GM19240 (cell line): ENCODE results near the gene SLC50A1.
A peak's percentile ranks its signal among the peaks of the same experiment; 100 is the strongest.

Experiments
- DNase-seq: peaks from one replicate; pipeline ENCODE4 v3.0.0; 2011; ENCODE audit warnings: low spot score; ENCODE audit not compliant: insufficient read length

The SLC50A1 gene

GRCh38 chr1:155135415-155136028 is at the start of gene SLC50A1:
SLC50A1 (plus strand) TSS chr1:155135852; CDS start chr1:155135912, 60 bp downstream.
- peak; percentile 88 for DNase-seq

DNA sequence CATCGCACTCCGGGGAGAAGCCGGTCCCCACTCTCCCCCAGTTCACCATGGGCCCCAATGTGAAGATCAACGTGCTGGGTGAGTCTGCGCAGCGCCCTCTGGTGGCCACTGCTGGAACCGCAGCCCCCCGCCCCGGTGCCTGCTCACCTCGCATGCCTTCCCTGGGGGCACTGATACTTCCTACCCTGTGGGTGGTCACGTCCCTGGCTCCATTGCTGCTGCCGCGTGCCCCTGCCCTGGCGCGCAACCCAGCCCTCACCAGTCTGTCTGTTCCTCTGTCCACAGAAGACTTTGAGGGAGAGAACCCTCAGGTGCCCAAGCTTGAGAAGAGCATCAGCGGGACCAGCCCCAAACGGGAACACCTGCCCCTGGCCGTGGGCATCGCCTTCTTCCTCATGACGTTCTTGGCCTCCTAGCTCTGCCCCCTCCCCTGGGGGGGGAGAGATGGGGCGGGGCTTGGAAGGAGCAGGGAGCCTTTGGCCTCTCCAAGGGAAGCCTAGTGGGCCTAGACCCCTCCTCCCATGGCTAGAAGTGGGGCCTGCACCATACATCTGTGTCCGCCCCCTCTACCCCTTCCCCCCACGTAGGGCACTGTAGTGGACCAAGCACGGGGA is 49.4 kb upstream of the SLC50A1 start:
- no peak for DNase-seq

DNA sequence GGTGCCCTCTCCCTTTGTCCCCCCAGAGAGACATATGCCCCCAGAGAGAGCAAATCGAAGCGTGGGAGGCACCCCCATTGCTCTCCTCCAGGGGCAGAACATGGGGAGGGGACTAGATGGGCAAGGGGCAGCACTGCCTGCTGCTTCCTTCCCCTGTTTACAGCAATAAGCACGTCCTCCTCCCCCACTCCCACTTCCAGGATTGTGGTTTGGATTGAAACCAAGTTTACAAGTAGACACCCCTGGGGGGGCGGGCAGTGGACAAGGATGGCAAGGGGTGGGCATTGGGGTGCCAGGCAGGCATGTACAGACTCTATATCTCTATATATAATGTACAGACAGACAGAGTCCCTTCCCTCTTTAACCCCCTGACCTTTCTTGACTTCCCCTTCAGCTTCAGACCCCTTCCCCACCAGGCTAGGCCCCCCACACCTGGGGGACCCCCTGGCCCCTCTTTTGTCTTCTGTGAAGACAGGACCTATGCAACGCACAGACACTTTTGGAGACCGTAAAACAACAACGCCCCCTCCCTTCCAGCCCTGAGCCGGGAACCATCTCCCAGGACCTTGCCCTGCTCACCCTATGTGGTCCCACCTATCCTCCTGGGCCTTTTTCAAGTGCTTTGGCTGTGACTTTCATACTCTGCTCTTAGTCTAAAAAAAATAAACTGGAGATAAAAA is 48.7 kb upstream of the SLC50A1 start:
- DNase-seq: no peak

DNA sequence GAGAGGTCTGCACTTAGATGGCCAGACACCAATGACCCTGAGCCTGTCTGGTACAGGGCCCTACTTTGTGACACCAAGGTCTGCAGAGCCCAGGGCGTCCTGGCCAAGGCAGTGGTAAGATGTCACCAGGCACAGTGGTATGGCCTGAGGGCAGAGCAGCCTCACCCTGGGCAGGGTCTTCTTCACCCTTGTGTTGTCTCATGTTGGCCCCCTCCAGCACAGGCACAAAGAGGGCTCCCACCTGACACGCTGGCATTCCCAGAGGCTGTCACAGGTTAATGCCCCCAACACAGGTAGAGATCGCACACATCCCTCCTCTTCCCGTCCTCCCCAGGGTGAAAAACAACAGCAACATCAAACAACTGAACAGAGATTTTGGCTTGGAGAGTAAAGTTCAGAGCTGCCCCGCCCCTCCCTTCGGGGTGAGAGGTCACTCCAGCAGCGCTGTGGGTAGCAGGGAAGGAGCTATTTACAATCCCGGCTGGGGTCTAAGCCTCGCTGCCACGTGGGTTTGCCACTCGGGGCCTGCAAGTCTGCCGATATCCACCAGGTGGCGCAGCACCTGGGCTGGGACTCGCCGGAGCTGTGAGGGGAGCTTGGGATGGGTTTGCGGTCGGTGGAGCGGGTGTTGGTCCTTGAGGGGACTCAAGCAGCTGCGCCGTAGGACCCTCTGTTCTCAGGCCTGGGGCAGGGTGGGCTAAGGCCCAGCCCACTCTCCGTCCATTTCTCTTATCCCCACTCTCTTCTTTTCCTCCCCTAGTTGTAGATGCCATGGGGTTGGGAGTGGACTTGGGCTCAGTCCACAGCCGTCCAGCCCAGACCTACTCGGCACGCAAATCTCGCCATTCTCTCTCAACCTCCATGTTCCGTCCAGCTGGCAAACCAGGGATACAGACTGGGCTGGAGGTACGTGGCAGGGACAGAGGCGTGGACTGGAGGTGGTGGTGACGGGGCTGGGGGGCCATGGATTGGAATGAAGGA is 44.3 kb upstream of the SLC50A1 start:
- no peak for DNase-seq

DNA sequence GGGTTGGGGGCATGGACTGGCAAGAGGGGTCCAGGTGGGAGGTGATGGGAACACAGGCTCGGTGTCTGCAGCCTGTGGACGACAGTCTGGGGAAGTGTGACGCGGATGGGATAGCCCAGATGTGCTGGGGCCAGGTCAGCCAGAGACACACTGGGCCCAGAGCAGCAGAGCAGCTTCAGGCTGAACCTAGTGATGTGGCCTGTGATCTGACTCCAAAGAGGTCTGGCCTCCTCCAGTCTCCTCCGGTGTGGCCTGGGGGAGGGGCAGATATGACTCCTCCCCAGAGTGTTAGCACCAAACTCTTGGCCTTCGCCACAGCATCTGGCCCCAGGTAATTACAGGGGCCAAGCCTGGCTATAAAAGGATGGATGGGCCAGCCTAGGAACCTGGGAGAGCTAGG is 43.5 kb upstream of the SLC50A1 start:
- DNase-seq: no peak

- no peak for DNase-seq
These were observed 43.0 kb upstream of the SLC50A1 start for GRCh38 chr1:155092641-155093040.

- no peak for DNase-seq
These were observed 41.6 kb upstream of the SLC50A1 start for GRCh38 chr1:155093911-155094621.

GRCh38 chr1:155094622-155094948 is 41.1 kb upstream of the SLC50A1 start:
- no peak for DNase-seq

- no peak for DNase-seq
These were observed 36.3 kb upstream of the SLC50A1 start for GRCh38 chr1:155099331-155099730.

DNA sequence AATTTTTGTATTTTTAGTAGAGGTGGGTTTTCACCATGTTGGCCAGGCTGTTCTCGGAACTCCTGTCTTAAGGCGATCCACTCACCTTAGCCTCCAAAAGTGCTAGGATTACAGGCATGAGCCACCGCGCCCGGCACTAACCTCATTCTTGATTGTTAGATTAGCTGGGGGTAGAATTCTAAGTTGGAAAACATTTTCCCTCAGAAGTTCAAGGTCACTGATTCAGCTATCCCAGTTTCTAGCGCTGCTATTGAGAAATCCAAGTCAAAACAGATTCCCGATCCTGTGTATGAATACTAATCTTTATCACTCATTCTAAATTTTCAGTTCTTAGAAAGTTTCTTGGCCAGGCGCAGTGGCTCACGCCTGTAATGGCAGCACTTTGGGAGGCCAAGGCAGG is 32.3 kb upstream of the SLC50A1 start:
- no peak for DNase-seq

DNA sequence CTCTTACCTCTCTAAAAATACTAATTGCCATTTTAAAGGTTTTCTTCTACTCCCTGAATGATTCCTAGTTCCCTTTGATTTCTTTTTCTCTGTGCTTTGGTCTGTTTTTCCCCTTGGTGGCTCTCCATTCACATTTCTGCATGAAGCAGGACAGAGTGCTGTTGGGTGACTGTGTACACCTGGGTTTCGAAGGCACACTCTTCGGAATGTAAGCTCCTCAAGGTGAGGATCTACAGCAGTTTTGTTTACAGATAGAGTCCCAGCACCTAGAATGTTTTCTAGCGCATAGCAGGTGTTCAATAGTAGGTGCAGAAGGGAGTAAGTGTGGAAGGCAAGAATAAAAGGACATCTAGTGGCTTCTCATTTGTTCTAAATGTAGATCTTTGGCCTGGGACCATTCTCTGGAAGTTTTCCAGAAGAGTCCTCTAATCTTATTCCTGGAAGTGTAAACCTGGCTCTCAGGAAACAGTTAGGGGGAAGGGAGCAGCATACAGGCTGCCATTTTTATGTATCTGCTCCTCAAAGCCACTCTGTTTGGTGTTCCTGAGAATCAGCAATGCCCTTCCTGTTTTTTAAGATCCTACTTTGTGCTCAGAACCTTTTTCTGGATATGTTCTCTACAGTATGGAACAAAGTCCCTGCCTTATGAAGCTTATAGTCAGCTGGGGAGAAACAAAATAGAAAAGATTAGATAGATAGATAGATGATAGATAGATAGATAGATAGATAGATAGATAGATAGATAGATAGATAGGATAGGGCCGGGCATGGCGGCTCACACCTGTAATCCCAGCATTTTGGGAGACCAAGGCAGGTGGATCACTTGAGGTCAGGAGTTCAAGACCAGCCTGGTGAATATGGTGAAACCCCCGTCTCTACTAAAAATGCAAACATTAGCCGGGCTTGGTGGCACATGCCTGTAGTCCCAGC is 30.8 kb upstream of the SLC50A1 start:
- DNase-seq: no peak

DNA sequence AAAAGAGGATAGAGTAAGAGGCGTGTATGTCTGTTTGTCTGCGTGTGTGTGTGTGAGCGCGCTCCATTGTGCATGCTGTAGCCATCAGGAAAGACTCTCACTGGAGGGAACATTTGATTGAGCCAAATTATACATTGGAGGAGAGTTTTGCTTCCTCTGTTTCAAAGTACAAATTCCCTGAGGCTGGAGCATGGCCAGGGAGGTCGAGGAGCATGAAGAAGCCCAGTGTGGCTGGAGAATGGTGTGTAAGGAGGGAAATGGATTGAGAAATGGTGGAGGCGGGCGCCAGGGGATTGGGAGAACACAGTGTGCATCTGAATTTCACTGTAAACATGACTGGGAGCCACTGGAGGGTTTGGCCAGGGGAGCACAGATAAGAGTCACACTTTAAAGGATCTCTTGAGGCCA is 30.0 kb upstream of the SLC50A1 start:
- DNase-seq: no peak

- no peak for DNase-seq
These were observed 28.8 kb upstream of the SLC50A1 start for GRCh38 chr1:155106862-155107261.

- DNase-seq: no peak
These were observed 28.1 kb upstream of the SLC50A1 start for GRCh38 chr1:155107309-155108264.

DNA sequence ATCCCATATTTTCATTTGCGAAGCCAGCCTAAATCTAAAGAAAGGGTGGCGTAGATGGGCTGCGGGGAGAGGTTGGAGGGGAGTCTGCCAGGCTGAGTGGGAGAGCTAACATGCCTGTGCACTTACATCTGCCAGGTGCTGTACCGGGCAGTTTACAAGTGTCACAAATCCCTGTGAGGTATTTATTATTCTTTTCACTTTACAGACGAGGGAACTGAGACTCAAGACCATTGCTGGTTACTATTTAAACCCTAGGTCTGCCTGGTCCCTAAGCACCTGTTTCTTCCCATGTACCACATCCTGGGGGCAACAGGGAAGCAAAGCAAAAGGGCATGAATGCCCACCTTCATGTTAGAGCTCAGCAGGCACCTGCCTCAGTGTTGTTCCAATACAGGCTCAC is 27.4 kb upstream of the SLC50A1 start:
- no peak for DNase-seq

GRCh38 chr1:155110381-155110780 is 25.3 kb upstream of the SLC50A1 start:
- no peak for DNase-seq

DNA sequence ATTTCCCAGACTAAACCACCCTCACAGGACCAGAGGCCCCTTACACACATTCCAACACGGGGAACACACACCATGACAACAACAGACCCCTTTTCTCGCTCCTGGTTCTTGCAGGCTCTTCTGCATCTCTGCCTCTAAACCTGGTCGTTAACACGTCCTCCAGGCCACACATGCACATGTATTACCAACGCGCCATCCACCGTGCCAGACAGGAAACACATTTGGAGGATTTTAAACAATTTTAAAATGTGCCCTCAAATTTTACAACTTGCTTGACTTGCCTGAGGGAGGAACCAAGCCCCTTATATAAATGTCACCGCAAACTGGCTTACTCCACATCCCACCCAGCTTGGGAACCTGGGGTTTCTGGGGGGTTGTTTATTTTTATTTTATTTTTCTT is 24.8 kb upstream of the SLC50A1 start:
- no peak for DNase-seq

- DNase-seq: no peak
These were observed 22.1 kb upstream of the SLC50A1 start for GRCh38 chr1:155113450-155113980.
